ENCODE measurements around the gene JAKMIP2.
"Not testable (repeated sequence)": the region's sequence is repeated elsewhere in the genome, so short reads cannot be mapped to it uniquely, and the experiment has no call there.

- not testable (repeated sequence) for TF ChIP-seq POLR2AphosphoS5 (IDR thresholded peaks at IDR 0.05; ENCODE audit: borderline replicate concordance, low read depth, low read length); EZH2 (IDR thresholded peaks at IDR 0.05)
These were observed 202.1 kb downstream of the JAKMIP2 start for GRCh38 chr5:147580418-147580817.

Data from SK-N-MC (cell line).